Posterior vena cava (tissue), 2 donors: ENCODE measurements around the gene POLD3. TPM values are rescaled to one million over a fixed set of nuclear protein-coding genes. Genes with fewer than 3 reads are reported as not detected.
"Not testable (repeated sequence)": the region's sequence is repeated elsewhere in the genome, so short reads cannot be mapped to it uniquely, and the experiment has no call there.

ENCODE experiments used
- DNase-seq: peaks from one replicate; pipeline ENCODE4 v3.0.0-alpha.2; 2020; ENCODE audit warnings: low spot score
- intact Hi-C, 2 donors: fragments of 100-400 bp; cut with DNase I; formaldehyde crosslinking; loops; one replicate each; pipeline versions ENCODE4 v1.14.1 to v1.14.2; 2022 to 2023
- total RNA-seq, 2 donors: library from RNA; stranded (reverse); fragmentation: NEBNext Ultra II Directional; extraction: Animal tissue kit (Norgen Biotek cat#: 25700); gene quantifications; one replicate each; pipeline ENCODE4 v1.2.1, GENCODE V29; 2021
- donor health status: DM: yes; HTN: yes; CAD: no.
- donor health status: DM: yes; HTN: yes; CAD: no.

The POLD3 gene
- total RNA-seq, 2 donors from 2014 or later = 15.2 to 16.1 TPM

DNA sequence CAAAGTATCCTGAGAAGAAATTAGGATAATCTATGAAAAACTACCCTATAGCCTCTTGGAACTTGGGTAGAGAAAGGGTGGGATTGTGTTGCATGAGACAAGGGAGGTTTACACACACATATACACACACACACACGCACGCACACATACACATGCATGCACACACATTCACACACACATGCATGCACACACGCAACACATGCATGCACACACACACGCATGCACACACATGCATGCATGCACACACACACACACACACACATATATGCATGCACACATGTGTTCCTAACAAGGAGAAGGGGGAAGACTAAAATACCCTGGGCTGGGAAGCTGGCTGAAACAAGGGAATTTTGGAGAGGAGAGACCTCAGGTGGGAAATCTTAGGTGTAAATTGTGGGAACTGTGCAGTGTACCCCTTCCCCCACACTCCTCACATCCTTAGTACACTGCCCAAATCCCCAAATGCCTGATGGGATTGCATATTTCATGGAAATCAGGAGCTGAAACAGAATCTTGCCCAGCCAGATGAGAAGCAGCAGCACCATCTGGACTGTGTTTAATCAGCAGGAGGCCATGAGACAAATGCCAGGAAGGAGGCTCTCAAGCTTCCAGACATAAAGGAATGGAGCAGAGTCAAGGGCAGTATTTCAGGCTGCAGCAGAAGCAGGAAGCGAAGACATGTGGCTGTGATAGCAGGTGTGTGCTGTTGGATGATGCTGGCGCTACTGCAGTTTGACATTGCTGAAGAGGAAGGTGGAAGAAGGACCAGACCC lies 14.6 kb upstream of the POLD3 start:
- intact Hi-C loops = no loop called here
- no peak for DNase-seq

DNA sequence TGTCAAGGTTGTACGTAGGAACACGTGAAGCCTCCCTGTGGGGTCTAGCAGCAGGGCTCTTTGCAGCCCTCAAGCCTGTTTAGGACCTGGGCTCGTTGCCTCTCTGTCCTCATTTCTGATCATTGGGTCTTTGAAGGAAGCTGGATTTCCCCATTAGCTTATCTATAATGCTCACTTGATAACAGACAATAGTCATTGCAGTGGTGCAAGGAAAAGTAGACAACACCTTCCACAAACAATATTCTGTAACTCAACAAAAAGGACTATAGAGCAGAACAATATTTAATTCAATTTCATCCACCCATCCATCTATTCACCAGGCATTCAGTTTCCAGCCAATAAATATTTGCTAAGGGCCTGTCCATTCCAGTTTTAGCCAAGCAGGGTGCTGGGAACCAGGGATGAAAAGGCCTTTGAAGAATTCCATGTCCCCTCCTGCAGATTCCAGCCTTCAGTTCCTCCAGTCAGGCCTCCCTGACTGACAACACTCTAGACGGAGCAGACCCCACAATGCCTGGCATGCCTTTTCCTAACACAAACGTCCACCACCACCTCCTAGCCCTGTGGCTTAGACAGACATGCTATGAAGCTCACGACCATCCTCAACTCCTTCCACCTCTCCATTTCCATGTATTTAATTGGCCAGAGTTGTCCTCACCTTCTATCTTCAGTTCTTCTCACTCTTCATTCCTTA lies 12.7 kb upstream of the POLD3 start:
- intact Hi-C loops = no loop called here
- no peak for DNase-seq

- DNase-seq = no peak
- intact Hi-C loops = no loop called here
Observed at GRCh38 chr11:74581954-74582547, 10.3 kb upstream of the POLD3 start.

GRCh38 chr11:74583024-74583624 lies 9.3 kb upstream of the POLD3 start:
- intact Hi-C loops = no loop called here
- DNase-seq = no peak

- intact Hi-C loops, DNase-seq: not testable (repeated sequence)
Observed at GRCh38 chr11:74590492-74590891, 1.9 kb upstream of the POLD3 start.

GRCh38 chr11:74592063-74592440 lies 330 bp upstream of the POLD3 start:
- intact Hi-C loops = no loop called here
- no peak for DNase-seq

GRCh38 chr11:74593463-74593862 lies 1.1 kb downstream of the POLD3 start:
- DNase-seq = no peak
- intact Hi-C loops = no loop called here

DNA sequence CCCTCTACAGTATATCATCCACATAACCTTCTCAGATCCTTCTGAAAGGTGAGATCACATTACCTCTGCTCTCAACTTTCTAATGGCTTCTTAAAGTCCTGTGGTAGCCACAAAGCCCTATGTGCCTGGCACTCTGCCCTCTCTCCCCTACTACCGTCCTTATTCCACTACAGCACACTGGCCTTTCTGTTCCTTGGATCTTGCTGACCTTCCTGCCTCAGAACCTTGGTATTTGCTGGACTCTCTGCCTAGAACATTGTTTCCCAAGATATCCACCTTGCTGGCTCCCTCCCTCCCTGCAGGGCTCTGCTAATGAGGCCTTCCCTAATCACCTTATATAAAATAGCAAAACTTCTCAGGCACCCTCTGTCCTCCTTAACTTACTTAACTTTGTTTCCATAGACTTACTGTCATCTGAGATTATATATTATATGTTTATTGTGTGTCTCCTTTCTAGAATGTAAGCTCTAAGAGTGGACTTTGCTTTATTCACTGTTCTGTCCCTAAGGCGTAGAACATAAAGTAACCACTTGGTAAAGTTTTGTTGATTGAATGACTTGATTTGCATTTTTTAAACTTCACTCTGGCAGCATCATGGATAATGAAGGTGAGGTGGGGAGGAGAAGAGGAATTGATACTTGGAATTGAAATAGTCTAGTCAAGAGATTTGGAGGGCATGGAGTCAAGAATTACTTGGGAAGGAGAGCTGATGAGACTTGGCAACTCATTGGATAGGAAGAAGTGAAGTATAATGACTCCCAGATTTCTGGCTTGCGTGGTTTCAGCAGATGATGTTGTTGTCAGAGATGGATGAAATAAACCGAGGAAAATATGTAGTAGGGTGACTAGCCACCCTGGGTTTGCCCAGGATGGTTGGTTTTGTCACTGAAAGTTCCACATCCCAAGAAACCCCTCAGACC lies 10.5 kb downstream of the POLD3 start:
- DNase-seq = no peak
- intact Hi-C loops = no loop called here

GRCh38 chr11:74603845-74604244 lies 11.5 kb downstream of the POLD3 start:
- intact Hi-C loops = no loop called here

GRCh38 chr11:74604311-74604710 lies 11.9 kb downstream of the POLD3 start:
- no peak for DNase-seq
- intact Hi-C loops = no loop called here

More at GRCh38 chr11:74603845-74604244, 11.5 kb downstream of the POLD3 start:
- no peak for DNase-seq

- intact Hi-C loops = no loop called here
- DNase-seq = no peak
Observed at GRCh38 chr11:74605403-74605802, 13.0 kb downstream of the POLD3 start.

GRCh38 chr11:74608431-74608830 lies 16.0 kb downstream of the POLD3 start:
- DNase-seq = no peak
- intact Hi-C loops = no loop called here

- intact Hi-C loops = loop anchor here (5.0 to 10.0 kb wide), 2 partner anchors 113 to 116 kb away; no protein-coding TSS in a partner anchor
Observed at GRCh38 chr11:74611369-74611861, 19.0 kb downstream of the POLD3 start.

GRCh38 chr11:74612877-74613276 lies 20.5 kb downstream of the POLD3 start:
- intact Hi-C loops = loop anchor here (5.0 to 10.0 kb wide), 2 partner anchors 112 to 114 kb away; no protein-coding TSS in a partner anchor
- no peak for DNase-seq

More at GRCh38 chr11:74611369-74611861, 19.0 kb downstream of the POLD3 start:
- no peak for DNase-seq

GRCh38 chr11:74615311-74615710 lies 22.9 kb downstream of the POLD3 start:
- DNase-seq = no peak
- intact Hi-C loops = loop anchor here in 1 of 2 donors (10.0 kb wide), 1 partner anchor 109 kb away; no protein-coding TSS in a partner anchor

- intact Hi-C loops = loop anchor here in 1 of 2 donors (10.0 kb wide), 1 partner anchor 109 kb away; no protein-coding TSS in a partner anchor
- no peak for DNase-seq
Observed at GRCh38 chr11:74615988-74616387, 23.6 kb downstream of the POLD3 start.

DNA sequence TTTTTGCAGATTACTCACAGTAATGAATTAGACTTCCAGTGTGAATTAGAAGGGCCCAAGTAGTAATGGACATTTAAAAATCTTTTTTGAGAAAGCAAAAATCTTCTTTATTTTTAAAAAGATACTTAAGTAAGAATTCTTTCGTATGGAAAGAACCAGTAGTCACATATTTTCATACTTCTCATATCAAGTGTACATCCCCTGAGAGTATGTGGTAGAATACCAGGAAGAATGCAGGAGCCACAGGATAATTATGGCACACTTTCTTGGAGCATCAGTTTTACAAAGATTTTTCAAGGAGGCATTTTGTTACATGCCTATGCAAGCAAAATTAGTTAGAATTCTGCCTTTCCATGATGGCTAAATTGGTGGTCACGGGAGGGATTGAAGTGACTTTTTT lies 28.1 kb downstream of the POLD3 start:
- intact Hi-C loops = no loop called here
- DNase-seq = no peak

GRCh38 chr11:74626130-74626529 lies 33.7 kb downstream of the POLD3 start:
- intact Hi-C loops = no loop called here

GRCh38 chr11:74626604-74627003 lies 34.2 kb downstream of the POLD3 start:
- intact Hi-C loops = no loop called here
- DNase-seq = no peak

More at GRCh38 chr11:74626130-74626529, 33.7 kb downstream of the POLD3 start:
- DNase-seq = no peak
